ENCODE measurements around the gene PRRX2. TPM values are rescaled to one million over a fixed set of nuclear protein-coding genes. Genes with fewer than 3 reads are reported as not detected.
A peak's percentile ranks its signal among the peaks of the same experiment; 100 is the strongest.

PRRX2 gene
- total and polyA plus RNA-seq, 2 of the 4 experiments (the other 2 are of a cell fraction), result 12.7 to 35.5 TPM

- Histone ChIP-seq H2AK9ac (replicated peaks; ENCODE audit: low read depth, low read length, poor library complexity) (no peak overlapping the region), H2BK120ac (ENCODE audit: low read depth, low read length) (no peak overlapping the region), H3K4me2 (ENCODE audit: low read depth, low read length) (no peak overlapping the region)
Observed at GRCh38 chr9:129756191-129756590, 90.7 kb downstream of the PRRX2 start.

More at GRCh38 chr9:129756191-129756590, 90.7 kb downstream of the PRRX2 start:
- no peak overlapping the region for H3K56ac ChIP-seq (ENCODE audit: extremely low read depth, insufficient read depth, low read length)
- in situ Hi-C loops (cut with MboI; ENCODE audit: low sequenced_read_pairs) (no loop called here), dilution Hi-C loops (cut with HindIII; ENCODE audit: low sequenced_read_pairs, unreplicated experiment) (no loop called here), intact Hi-C loops (cut with micrococcal nuclease) (no loop called here)
- CTCF ChIA-PET, result interaction anchor here (1.0 kb wide), 1 partner anchor 19 kb away, joined by 3 read pairs; no protein-coding TSS in a partner anchor
- H3K23ac ChIP-seq (ENCODE audit: low read depth, low read length), result no peak overlapping the region
- no peak overlapping the region for H2BK5ac ChIP-seq (ENCODE audit: low read depth, low read length, poor library complexity, severe bottlenecking)
- H3K18ac ChIP-seq (ENCODE audit: low read depth, low read length), result no peak overlapping the region
- no peaks in the 10 kb centered on the region for H3K9me3 ChIP-seq (ENCODE audit: control insufficient read depth, insufficient read depth, low read length)
- no peak for ATAC-seq (ENCODE audit: low read depth)
- no peak overlapping the region for H3K4me3 ChIP-seq (ENCODE audit: insufficient read depth, low read depth, low read length)
- 0 out of 2 replicates have a peak overlapping the region, but pooled peaks have one; percentile 19 for H3K4ac ChIP-seq (ENCODE audit: low read depth, low read length)
- H3K9ac ChIP-seq (ENCODE audit: low read depth, low read length), result no peak overlapping the region
- no peak overlapping the region for H2AFZ ChIP-seq (replicated peaks; ENCODE audit: low read length, poor library complexity)
- peaks cover 10% of the 10 kb centered on the region for H3K4me1 ChIP-seq (ENCODE audit: control insufficient read depth, insufficient read depth, low read length)
- no peak overlapping the region for H2AK5ac ChIP-seq (ENCODE audit: low read depth, low read length)
- H3K9me1 ChIP-seq (ENCODE audit: insufficient read depth, low read length), result 0 out of 2 replicates have a peak, but pooled peaks cover 4% of the 10 kb centered on the region
- no peak overlapping the region for H3K14ac ChIP-seq (replicated peaks; ENCODE audit: low read depth, low read length)
- no peaks in the 10 kb centered on the region for H4K20me1 ChIP-seq (ENCODE audit: insufficient read depth, low read length)
- peak overlapping the region; percentile 34; the same call in 1 of the 2 replicates for H4K91ac ChIP-seq (ENCODE audit: insufficient read depth, low read depth, low read length)
- H2BK20ac ChIP-seq (ENCODE audit: low read depth, low read length), result no peak overlapping the region
- POLR2A ChIA-PET (ENCODE audit: unreplicated experiment), result no interaction called here
- WGBS, 2 experiments (ENCODE audit: extremely low coverage in 2 of 2, insufficient read length in 1 of 2), result 96% methylated on average over 3 of the region's 6 CpGs; no CpG with 5 or more reads in 1 of the 2 experiments
- H3K36me3 ChIP-seq (ENCODE audit: control insufficient read depth, insufficient read depth, low read length), result no peaks in the 10 kb centered on the region
- BruUV-seq (replicated peaks), result no TSS peak
- TF ChIP-seq SMC3 (IDR thresholded peaks at IDR 0.05; ENCODE audit: low read depth, low read length) (no peak), RFX5 (IDR thresholded peaks at IDR 0.05; ENCODE audit: low read depth, low read length) (no peak)
- no peak overlapping the region for H3K27ac ChIP-seq (ENCODE audit: insufficient read depth, low read length)
- H4K8ac ChIP-seq (ENCODE audit: low read depth in 2 of 2, low read length in 2 of 2), result no peak overlapping the region
- no peak for DNase-seq
- no peak overlapping the region for H2BK15ac ChIP-seq (ENCODE audit: low read depth, low read length)
- H4K5ac ChIP-seq (ENCODE audit: low read depth, low read length), result no peak overlapping the region
- 0 out of 2 replicates have a peak, but pooled peaks cover 3% of the 10 kb centered on the region for H3K27me3 ChIP-seq (ENCODE audit: control insufficient read depth, insufficient read depth, low read length)
- peaks cover 0 to 3% of the 10 kb centered on the region in 2 experiments; a peak in 2 of 4 replicates for H3K79me1 ChIP-seq (ENCODE audit: low read depth in 1 of 2, low read length in 2 of 2)

All from IMR-90 (cell line).